HG02885 (cell line): Measurements from ENCODE around the gene NFKBIA.
"Not testable (repeated sequence)": the region's sequence is repeated elsewhere in the genome, so short reads cannot be mapped to it uniquely, and the experiment has no call there.

Experiments
- ATAC-seq: cut with Tn5 transposase; IDR thresholded peaks from one replicate; pipeline ENCODE4 v1.9.1; 2021; ENCODE audit warnings: mild to moderate bottlenecking; ENCODE audit not compliant: unreplicated experiment, poor library complexity

Gene NFKBIA

DNA sequence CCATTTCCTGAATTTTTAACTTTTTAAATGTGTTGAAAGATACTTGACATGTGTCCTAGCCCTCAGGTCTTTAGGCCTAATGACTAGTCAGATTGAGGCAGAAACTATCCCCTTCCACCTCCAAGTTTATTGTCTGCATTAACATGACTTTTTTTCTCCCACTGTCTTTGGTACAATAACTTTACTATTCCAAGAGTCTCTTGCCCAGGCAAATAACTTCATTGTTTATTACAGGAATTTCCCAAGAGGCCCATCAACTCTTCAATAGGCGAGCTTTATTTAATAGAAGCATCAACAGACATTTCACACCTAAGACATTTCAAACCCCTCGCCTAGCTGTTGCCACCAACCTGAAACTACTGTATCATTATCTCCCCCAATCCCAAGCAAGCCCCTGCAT lies 10.7 kb downstream of the NFKBIA start:
- no peak for ATAC-seq

GRCh38 chr14:35392103-35392502 lies 12.4 kb downstream of the NFKBIA start:
- no peak for ATAC-seq

- no peak for ATAC-seq
Measured at GRCh38 chr14:35391388-35391710, 13.2 kb downstream of the NFKBIA start.

- peak; percentile 79 for ATAC-seq
Measured at GRCh38 chr14:35390577-35391387, 13.8 kb downstream of the NFKBIA start.

GRCh38 chr14:35389315-35389667 lies 15.3 kb downstream of the NFKBIA start:
- no peak for ATAC-seq

- no peak for ATAC-seq
Measured at GRCh38 chr14:35388656-35389314, 15.8 kb downstream of the NFKBIA start.

DNA sequence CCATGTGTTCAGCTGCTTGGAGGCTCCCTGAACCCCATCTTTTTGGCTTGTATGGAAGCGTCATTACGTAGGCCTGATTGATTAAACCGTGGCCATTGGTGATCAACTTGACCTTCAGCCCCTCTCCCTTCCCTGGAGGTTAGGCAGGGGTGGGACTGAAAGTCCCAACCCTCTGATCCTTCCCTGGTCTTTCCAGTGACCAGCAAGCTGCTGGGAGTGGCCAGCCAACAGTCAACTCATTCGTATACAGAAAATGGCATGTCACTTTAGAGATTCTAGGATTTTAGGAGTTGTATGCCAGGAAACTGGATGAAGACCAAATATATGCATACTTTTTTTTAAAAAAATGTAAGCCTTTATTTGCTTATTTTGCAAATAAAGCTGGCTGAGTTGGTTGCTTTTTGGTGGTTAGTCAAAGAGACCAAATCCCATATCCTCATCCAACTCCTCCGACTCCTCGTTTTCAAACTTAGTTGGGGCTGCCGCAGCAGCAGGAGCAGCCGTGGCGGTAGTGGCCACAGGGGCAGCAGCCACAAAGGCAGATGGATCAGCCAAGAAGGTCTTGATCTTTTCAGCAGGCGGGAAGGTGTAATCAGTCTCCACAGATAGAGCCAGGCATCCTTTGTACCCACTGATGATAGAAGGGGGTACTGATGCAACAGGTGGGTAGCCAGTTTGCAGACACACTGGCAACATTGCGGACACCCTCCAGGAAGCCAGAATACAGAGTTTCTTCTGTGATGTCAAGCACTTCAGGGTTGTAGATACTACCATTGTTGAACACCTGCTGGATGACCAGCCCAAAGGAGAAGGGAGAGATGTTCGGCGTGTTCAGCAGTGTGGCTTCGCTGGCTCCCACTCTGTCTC lies 16.6 kb downstream of the NFKBIA start:
- no peak for ATAC-seq

GRCh38 chr14:35387219-35387618 lies 17.3 kb downstream of the NFKBIA start:
- no peak for ATAC-seq

GRCh38 chr14:35386673-35387125 lies 17.9 kb downstream of the NFKBIA start:
- ATAC-seq: no peak

- ATAC-seq: no peak
Measured at GRCh38 chr14:35385042-35385839, 19.3 kb downstream of the NFKBIA start.

- no peak for ATAC-seq
Measured at GRCh38 chr14:35384455-35385041, 20.0 kb downstream of the NFKBIA start.

DNA sequence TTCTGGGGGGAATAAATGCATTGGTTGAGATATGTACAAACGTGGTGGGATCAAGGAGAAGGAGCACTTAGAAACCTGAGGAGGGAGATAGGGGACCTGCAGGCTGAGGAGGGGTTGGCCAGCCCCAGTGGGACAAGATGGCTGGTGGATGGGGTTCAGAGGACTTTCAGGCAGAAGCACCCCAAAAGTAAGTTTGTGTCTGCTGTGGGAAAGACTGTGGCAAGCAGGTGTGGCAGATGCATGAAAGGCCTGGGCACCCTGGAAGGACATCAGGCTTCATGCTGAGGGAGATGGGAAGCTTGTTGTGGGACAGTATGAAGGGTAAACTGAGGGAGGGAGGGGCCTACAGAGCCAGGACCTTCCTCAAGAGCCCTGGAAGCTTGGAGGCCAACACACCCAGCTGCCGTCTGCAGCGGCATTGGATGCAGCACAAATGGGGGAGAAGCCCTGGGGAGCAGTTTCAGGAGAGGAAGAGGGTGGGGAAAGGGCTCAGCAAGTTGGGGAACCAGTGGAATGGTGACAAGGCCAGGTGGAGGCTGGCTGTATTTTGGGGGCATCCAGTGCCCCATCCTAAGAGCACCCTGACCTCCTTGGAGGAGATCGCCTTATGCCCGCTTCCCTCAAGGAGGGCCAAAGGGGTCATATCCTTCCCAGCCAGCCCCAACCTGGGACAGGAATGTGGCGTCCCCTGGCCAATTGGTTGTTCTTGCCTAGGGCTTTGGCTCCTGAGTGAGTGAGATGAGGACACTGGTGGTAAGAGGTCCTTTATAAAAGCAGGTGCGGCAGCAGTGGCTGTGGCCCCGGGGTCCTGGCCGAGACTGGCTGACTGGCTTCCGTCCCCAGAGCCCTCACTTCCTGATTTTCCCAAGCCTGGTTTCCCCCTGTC lies 20.7 kb downstream of the NFKBIA start:
- no peak for ATAC-seq

GRCh38 chr14:35380794-35381193 lies 23.8 kb downstream of the NFKBIA start:
- no peak for ATAC-seq

DNA sequence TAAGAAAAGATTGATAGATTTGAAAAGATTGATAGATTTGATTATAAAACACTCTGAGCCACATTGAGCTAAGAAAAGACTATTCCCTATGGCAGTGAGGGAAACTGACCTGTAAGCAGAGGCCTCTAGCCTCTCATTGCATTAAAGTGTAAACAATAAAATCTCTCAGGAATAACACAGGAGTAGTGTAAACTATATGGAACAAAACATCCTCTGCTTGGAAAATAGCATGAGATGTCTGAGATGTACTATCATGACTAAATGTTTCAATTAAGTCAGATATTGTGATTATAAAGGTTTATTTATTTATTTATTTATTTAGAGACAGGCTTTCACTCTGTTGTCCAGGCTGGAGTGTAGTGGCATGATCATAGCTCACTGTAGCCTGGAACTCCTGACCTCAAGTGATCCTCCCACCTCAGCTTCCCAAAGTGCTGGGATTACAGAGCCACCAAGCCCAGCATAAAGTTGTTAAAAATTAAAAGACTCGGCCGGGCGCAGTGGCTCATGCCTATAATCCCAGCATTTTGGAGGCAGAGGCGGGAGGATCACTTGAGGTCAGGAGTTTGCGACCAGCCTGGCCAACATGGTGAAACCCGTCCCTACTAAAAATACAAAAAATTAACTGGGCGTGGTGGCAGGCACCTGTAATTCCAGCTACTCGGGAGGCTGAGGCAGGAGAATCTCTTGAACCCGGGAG lies 25.2 kb downstream of the NFKBIA start:
- not testable (repeated sequence) for ATAC-seq

DNA sequence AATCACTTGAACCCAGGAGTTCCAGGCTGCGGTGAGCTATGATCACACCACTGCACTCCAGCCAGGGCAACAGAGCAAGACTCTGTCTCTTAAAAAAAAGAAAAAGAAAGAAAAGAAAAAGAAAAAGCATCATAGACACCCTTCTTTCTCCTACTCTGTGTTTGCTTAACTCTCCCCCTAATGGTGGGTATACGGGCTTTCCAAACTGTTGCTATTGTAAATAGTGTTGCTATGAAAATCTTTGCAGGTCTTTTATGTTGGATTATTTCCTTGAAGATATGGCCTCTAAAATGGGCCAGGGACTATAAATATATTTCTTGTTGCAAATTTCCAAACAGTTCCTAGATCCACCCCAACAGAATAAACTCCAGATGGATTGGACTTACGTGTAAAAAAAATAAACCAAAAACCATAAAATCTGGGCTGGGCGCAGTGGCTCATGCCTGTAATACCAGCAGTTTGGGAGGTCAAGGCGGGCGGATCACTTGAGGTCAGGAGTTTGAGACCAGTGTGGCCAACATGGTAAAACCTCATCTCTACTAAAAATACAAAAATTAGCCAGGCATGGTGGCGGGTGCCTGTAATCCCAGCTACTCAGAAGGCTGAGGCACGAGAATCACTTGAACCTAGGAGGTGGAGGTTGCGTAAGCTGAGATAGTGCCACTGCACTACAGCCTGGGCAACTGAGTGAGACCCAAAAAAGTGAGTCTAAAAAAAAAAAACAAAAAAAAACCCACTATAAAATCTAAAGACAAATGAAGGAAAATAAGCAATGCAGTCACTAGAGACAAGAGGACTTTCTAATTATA lies 25.9 kb downstream of the NFKBIA start:
- no peak for ATAC-seq

DNA sequence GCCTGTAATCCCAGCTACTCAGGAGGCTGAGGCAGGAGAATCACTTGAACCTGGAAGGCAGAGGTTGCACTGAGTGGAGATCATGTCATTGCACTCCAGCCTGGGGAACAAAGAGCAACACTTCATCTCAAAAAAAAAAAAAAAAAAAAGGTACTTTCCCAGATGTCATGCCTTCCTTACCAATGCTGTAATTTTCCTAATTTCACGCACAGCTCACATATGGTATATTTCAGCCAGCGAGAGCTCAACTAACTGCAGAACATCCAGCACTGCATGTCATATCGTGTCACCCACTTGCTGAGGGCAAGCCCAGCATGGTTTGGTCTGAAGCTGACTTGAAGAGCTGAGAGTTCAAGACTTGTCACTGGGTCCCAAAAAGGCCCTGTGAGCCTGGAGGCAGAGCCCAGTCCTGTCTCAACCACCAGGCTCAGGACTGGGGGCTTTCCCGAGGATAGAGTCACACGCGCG lies 29.0 kb downstream of the NFKBIA start:
- ATAC-seq: no peak

DNA sequence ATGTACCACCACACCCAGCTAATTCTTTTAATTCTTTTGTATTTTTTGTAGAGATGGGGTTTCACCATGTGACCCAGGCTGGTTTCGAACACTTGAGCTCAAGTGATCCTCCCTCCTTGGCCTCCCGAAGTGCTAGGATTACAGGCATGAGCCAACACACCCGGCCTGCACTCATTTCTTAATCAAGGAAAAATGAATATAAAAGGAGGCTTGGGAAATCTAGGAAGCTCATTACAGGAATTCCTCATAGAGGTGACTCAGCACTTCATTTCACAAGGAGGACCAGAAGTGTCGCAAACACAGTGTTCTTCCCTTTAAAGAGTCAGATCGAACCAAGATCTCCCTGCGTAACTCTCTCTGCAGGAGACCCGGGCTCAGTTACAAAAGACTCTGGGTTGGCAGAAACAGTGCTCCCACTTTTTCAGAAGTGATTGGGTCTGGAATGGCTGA lies 30.3 kb downstream of the NFKBIA start:
- ATAC-seq: no peak
